ENCODE data around the gene IQUB.

The IQUB gene

GRCh38 chr7:123472750-123473445 is 61.5 kb downstream of the IQUB start:
- Histone ChIP-seq H3K4me3 (ENCODE audit: low read depth in 1 of 2, low read length in 2 of 2) (no peak overlapping the region), H3K9ac (ENCODE audit: low read depth, low read length) (no peak overlapping the region), H4K20me1 (ENCODE audit: insufficient read depth, low read length) (no peaks in the 10 kb centered on the region), H3K36me3 (ENCODE audit: insufficient read depth, low read length) (no peaks in the 10 kb centered on the region), H3K4me1 (ENCODE audit: insufficient read depth, low read length) (no peaks in the 10 kb centered on the region), H3K9me3 (ENCODE audit: insufficient read depth, low read length, severe bottlenecking) (no peaks in the 10 kb centered on the region), H2AFZ (ENCODE audit: low read depth, low read length) (no peak overlapping the region), H3K27ac (ENCODE audit: low read length) (no peak overlapping the region), H3K79me2 (ENCODE audit: insufficient read depth, low read length) (no peaks in the 10 kb centered on the region), H3K27me3 (ENCODE audit: insufficient read depth, low read length, poor library complexity) (no peaks in the 10 kb centered on the region), H3K4me2 (ENCODE audit: insufficient read depth, low read length) (no peak overlapping the region)
- ATAC-seq (ENCODE audit: insufficient read depth, low read depth) (no peak), DNase-seq (no peak)
- no peak for TF ChIP-seq EZH2 (IDR thresholded peaks at IDR 0.05; ENCODE audit: borderline replicate concordance, low read depth, low read length, severe bottlenecking)
- no peak for TF ChIP-seq CTCF (IDR thresholded peaks at IDR 0.05; ENCODE audit: borderline replicate concordance, extremely low read depth, low read length, poor library complexity, severe bottlenecking)

GRCh38 chr7:123472327-123472726 is 62.1 kb downstream of the IQUB start:
- no peak overlapping the region for H3K9ac ChIP-seq (ENCODE audit: low read depth, low read length)
- no peaks in the 10 kb centered on the region for H3K79me2 ChIP-seq (ENCODE audit: insufficient read depth, low read length)
- H3K4me1 ChIP-seq (ENCODE audit: insufficient read depth, low read length): no peaks in the 10 kb centered on the region
- no peaks in the 10 kb centered on the region for H4K20me1 ChIP-seq (ENCODE audit: insufficient read depth, low read length)
- H2AFZ ChIP-seq (ENCODE audit: low read depth, low read length): no peak overlapping the region
- no peak overlapping the region for H3K4me2 ChIP-seq (ENCODE audit: insufficient read depth, low read length)
- DNase-seq (no peak), ATAC-seq (ENCODE audit: insufficient read depth, low read depth) (no peak)
- H3K4me3 ChIP-seq (ENCODE audit: low read depth in 1 of 2, low read length in 2 of 2): no peak overlapping the region
- H3K27me3 ChIP-seq (ENCODE audit: insufficient read depth, low read length, poor library complexity): no peaks in the 10 kb centered on the region
- no peak overlapping the region for H3K27ac ChIP-seq (ENCODE audit: low read length)
- no peaks in the 10 kb centered on the region for H3K9me3 ChIP-seq (ENCODE audit: insufficient read depth, low read length, severe bottlenecking)
- H3K36me3 ChIP-seq (ENCODE audit: insufficient read depth, low read length): no peaks in the 10 kb centered on the region
- TF ChIP-seq CTCF (IDR thresholded peaks at IDR 0.05; ENCODE audit: borderline replicate concordance, extremely low read depth, low read length, poor library complexity, severe bottlenecking): no peak
- TF ChIP-seq EZH2 (IDR thresholded peaks at IDR 0.05; ENCODE audit: borderline replicate concordance, low read depth, low read length, severe bottlenecking): no peak

GRCh38 chr7:123468303-123468702 is 66.1 kb downstream of the IQUB start:
- Histone ChIP-seq H3K36me3 (ENCODE audit: insufficient read depth, low read length) (no peaks in the 10 kb centered on the region), H3K9ac (ENCODE audit: low read depth, low read length) (no peak overlapping the region), H2AFZ (ENCODE audit: low read depth, low read length) (no peak overlapping the region), H4K20me1 (ENCODE audit: insufficient read depth, low read length) (no peaks in the 10 kb centered on the region), H3K79me2 (ENCODE audit: insufficient read depth, low read length) (no peaks in the 10 kb centered on the region), H3K27ac (ENCODE audit: low read length) (no peak overlapping the region), H3K4me2 (ENCODE audit: insufficient read depth, low read length) (no peak overlapping the region), H3K9me3 (ENCODE audit: insufficient read depth, low read length, severe bottlenecking) (no peaks in the 10 kb centered on the region), H3K4me3 (ENCODE audit: low read depth in 1 of 2, low read length in 2 of 2) (no peak overlapping the region), H3K27me3 (ENCODE audit: insufficient read depth, low read length, poor library complexity) (no peaks in the 10 kb centered on the region), H3K4me1 (ENCODE audit: insufficient read depth, low read length) (no peaks in the 10 kb centered on the region)
- DNase-seq (no peak), ATAC-seq (ENCODE audit: insufficient read depth, low read depth) (no peak)
- TF ChIP-seq EZH2 (IDR thresholded peaks at IDR 0.05; ENCODE audit: borderline replicate concordance, low read depth, low read length, severe bottlenecking) (no peak), CTCF (IDR thresholded peaks at IDR 0.05; ENCODE audit: borderline replicate concordance, extremely low read depth, low read length, poor library complexity, severe bottlenecking) (no peak)
